H9 (cell line): ENCODE data around the gene UGT1A8. TPM values are rescaled to one million over a fixed set of nuclear protein-coding genes. Genes with fewer than 3 reads are reported as not detected.

Experiments
- DNase-seq: peaks from one replicate; pipeline ENCODE4 v3.0.0-alpha.2; 2017
- H2AFZ ChIP-seq: one replicate; pipeline ENCODE4 v1.6.1; 2013; ENCODE audit warnings: mild to moderate bottlenecking, low read length, control low read depth, moderate library complexity
- H2AK5ac ChIP-seq: 2 replicates; pipeline ENCODE4 v1.6.1; 2013; ENCODE audit warnings: low read length, control low read depth, mixed read lengths; ENCODE audit not compliant: insufficient read length
- H2BK120ac ChIP-seq: one replicate; pipeline ENCODE4 v1.6.1; 2013; ENCODE audit warnings: low read depth, mild to moderate bottlenecking, low read length, control low read depth, inconsistent platforms; ENCODE audit not compliant: poor library complexity, severe bottlenecking
- H2BK12ac ChIP-seq: 2 replicates; pipeline ENCODE4 v1.6.1; 2013; ENCODE audit warnings: low read length, control low read depth, mixed read lengths, low read depth; ENCODE audit not compliant: insufficient read length
- H2BK15ac ChIP-seq: 2 replicates; pipeline ENCODE4 v1.6.1; 2013; ENCODE audit warnings: low read depth, low read length, control low read depth
- H2BK20ac ChIP-seq: one replicate; pipeline ENCODE4 v1.6.1; 2013; ENCODE audit warnings: low read depth, mild to moderate bottlenecking, low read length, control low read depth, inconsistent platforms; ENCODE audit not compliant: poor library complexity, severe bottlenecking
- H2BK5ac ChIP-seq: 2 replicates; pipeline ENCODE4 v1.6.1; 2013; ENCODE audit warnings: low read length, control low read depth, mixed read lengths; ENCODE audit not compliant: insufficient read length
- H3K14ac ChIP-seq: 2 replicates; pipeline ENCODE4 v1.6.1; 2013; ENCODE audit warnings: low read length, control low read depth; ENCODE audit not compliant: insufficient read depth
- H3K18ac ChIP-seq: 2 replicates; pipeline ENCODE4 v1.6.1; 2013; ENCODE audit warnings: low read depth, mild to moderate bottlenecking, mixed read lengths, low read length, control low read depth; ENCODE audit not compliant: insufficient read length
- H3K23ac ChIP-seq: 2 replicates; pipeline ENCODE4 v1.6.1; 2013; ENCODE audit warnings: low read length, control low read depth, mixed read lengths, low read depth; ENCODE audit not compliant: insufficient read length
- H3K23me2 ChIP-seq: 2 replicates; pipeline ENCODE4 v1.6.1; 2013; ENCODE audit warnings: low read depth, mild to moderate bottlenecking, mixed read lengths, low read length, control low read depth; ENCODE audit not compliant: insufficient read length, poor library complexity, severe bottlenecking
- H3K27ac ChIP-seq: 2 replicates; pipeline ENCODE4 v1.5.1; 2013; ENCODE audit warnings: low read length, control low read depth, mixed read lengths, low read depth; ENCODE audit not compliant: insufficient read length
- H3K27me3 ChIP-seq: 2 replicates; pipeline ENCODE4 v1.6.1; 2013; ENCODE audit warnings: low read length, control low read depth, inconsistent platforms; ENCODE audit not compliant: insufficient read depth
- H3K4ac ChIP-seq: 2 replicates; pipeline ENCODE4 v1.6.1; 2013; ENCODE audit warnings: low read depth, mild to moderate bottlenecking, control low read depth, inconsistent platforms, low read length, moderate library complexity
- H3K4me1 ChIP-seq: 2 replicates; pipeline ENCODE4 v1.6.1; 2013; ENCODE audit warnings: low read length, control low read depth, inconsistent platforms; ENCODE audit not compliant: insufficient read depth
- H3K4me2 ChIP-seq: 2 replicates; pipeline ENCODE4 v1.6.1; 2013; ENCODE audit warnings: low read length, control low read depth, mixed read lengths; ENCODE audit not compliant: insufficient read length, insufficient read depth
- H3K56ac ChIP-seq: 2 replicates; pipeline ENCODE4 v1.6.1; 2013; ENCODE audit warnings: low read depth, mild to moderate bottlenecking, mixed read lengths, low read length, control low read depth; ENCODE audit not compliant: insufficient read length
- H3K79me1 ChIP-seq: 2 replicates; pipeline ENCODE4 v1.6.1; 2013; ENCODE audit warnings: low read depth, mild to moderate bottlenecking, moderate library complexity, low read length, control low read depth, inconsistent platforms; ENCODE audit not compliant: insufficient read depth, poor library complexity, severe bottlenecking
- H3K79me2 ChIP-seq: 2 replicates; pipeline ENCODE4 v1.6.1; 2013; ENCODE audit warnings: low read length, control low read depth, inconsistent platforms; ENCODE audit not compliant: insufficient read depth
- H3K9ac ChIP-seq: 2 replicates; pipeline ENCODE4 v1.6.1; 2013; ENCODE audit warnings: low read length, control low read depth, mixed read lengths; ENCODE audit not compliant: insufficient read length; ENCODE audit errors: extremely low read depth
- H3K9me3 ChIP-seq: one replicate; pipeline ENCODE4 v1.6.1; 2013; ENCODE audit warnings: low read depth, low read length, inconsistent platforms; ENCODE audit not compliant: control insufficient read depth
- H3T11ph ChIP-seq: one replicate; pipeline ENCODE4 v1.6.1; 2013; ENCODE audit warnings: mild to moderate bottlenecking, low read length, control low read depth, inconsistent platforms
- H4K20me1 ChIP-seq: one replicate; pipeline ENCODE4 v1.6.1; 2013; ENCODE audit not compliant: control insufficient read depth, insufficient read length, insufficient read depth
- H4K5ac ChIP-seq: 2 replicates; pipeline ENCODE4 v1.6.1; 2013; ENCODE audit warnings: low read depth, mild to moderate bottlenecking, mixed read lengths, low read length, control low read depth; ENCODE audit not compliant: insufficient read length
- H4K8ac ChIP-seq: replicated peaks from 2 replicates; pipeline ENCODE4 v1.6.1; 2013; ENCODE audit warnings: low read length, control low read depth, mixed read lengths, low read depth; ENCODE audit not compliant: insufficient read length
- H4K91ac ChIP-seq: 2 replicates; pipeline ENCODE4 v1.6.1; 2013; ENCODE audit warnings: low read depth, mild to moderate bottlenecking, moderate library complexity, mixed read lengths, low read length, control low read depth; ENCODE audit not compliant: insufficient read length
- H3K27ac Mint-ChIP-seq, 3 experiments: 2 replicates in 2 of 3; 3 replicates in 1 of 3; pipeline ENCODE4 v1.8.0; 2020 to 2021; ENCODE audit warnings: mixed read lengths in 3 of 3, mild to moderate bottlenecking in 1 of 3, moderate library complexity in 1 of 3
- H3K27me3 Mint-ChIP-seq: 2 replicates; pipeline ENCODE4 v1.8.0; 2021; ENCODE audit warnings: low read depth, mild to moderate bottlenecking, moderate library complexity, mixed read lengths
- H3K36me3 Mint-ChIP-seq, 3 experiments: 2 replicates in 2 of 3; 3 replicates in 1 of 3; pipeline ENCODE4 v1.8.0; 2020 to 2021; ENCODE audit warnings: low read depth in 3 of 3, mixed read lengths in 3 of 3; ENCODE audit not compliant: insufficient read depth in 1 of 3
- H3K4me1 Mint-ChIP-seq, 2 experiments: 2 replicates each; pipeline ENCODE4 v1.8.0; 2020; ENCODE audit warnings: mixed read lengths in 2 of 2
- H3K4me3 Mint-ChIP-seq, 2 experiments: 2 replicates in 1 of 2; 3 replicates in 1 of 2; pipeline ENCODE4 v1.8.0; 2020 to 2021; ENCODE audit warnings: mild to moderate bottlenecking in 2 of 2, mixed read lengths in 2 of 2, moderate library complexity in 1 of 2
- H3K9me3 Mint-ChIP-seq, 2 experiments: 2 replicates in 1 of 2; 3 replicates in 1 of 2; pipeline ENCODE4 v1.8.0; 2020; ENCODE audit warnings: mild to moderate bottlenecking in 2 of 2, mixed read lengths in 2 of 2, moderate library complexity in 1 of 2
- WGBS: extraction: QIAGEN DNeasy Blood & Tissue Kit; methylation state at CpG from one replicate; pipeline ENCODE4 v1.1.7; 2013; ENCODE audit warnings: missing lambda C conversion rate, low lambda C conversion rate, mixed read lengths; ENCODE audit not compliant: insufficient read length; ENCODE audit errors: extremely low coverage; 5-methylcytosine and 5-hydroxymethylcytosine counted together
- total RNA-seq: library from RNA; stranded (reverse); gene quantifications from 2 replicates; pipeline ENCODE4 v1.2.1, GENCODE V29; 2021
- TF ChIP-seq, protein P1 (sequence below): fragments of 200-600 bp; sonication (generic); conservative IDR thresholded peaks from 3 replicates; pipeline ENCODE4 v1.8.0; 2021; ENCODE audit warnings: antibody characterized with exemption, mild to moderate bottlenecking

Gene UGT1A8
- total RNA-seq, 1 experiment from 2014 or later = not detected

DNA sequence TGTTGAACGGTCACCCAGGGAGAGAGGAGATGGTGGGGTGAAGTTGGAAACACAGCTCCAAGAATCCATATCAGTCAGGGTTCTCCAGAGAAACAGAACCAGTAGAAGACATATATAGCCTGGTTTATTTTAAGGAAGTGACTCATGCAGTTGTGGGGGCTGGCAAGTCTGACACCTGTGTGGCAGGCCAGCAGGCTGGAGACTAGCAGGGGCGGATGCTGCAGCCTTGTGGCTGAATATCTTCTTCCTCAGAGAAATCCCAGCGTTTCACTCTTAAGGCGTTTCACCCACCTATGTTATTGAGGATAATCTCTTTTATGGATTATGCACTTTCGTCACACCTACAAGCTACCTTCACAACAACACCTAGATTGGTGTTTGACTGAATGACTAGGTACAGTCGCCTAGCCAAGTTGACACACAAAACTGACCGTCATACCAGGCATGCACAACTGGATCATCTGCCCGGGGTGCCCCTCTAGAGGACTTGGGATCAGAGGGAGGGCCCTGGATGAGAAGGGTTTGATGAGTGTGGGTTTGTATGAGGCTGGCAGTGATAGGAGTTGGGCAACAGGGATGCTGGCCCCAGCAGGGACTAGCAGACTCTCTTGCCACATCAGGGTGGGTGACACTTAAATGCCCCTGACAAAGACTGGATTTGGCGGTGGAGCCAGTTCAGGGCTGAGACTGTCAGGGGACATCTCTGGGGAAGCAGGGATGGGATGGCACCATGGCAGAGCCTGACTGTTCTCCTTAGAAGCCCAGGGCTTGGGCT, 184.1 kb downstream of the UGT1A8 start:
- Histone ChIP-seq H3T11ph (no peak overlapping the region), H4K5ac (no peak overlapping the region), H3K4ac (no peak overlapping the region), H2BK20ac (no peak overlapping the region), H3K4me2 (no peak overlapping the region), H3K23ac (no peak overlapping the region), H3K4me1 (no peaks in the 10 kb centered on the region), H3K18ac (no peak overlapping the region), H4K91ac (no peak overlapping the region), H2AFZ (no peak overlapping the region), H2BK12ac (no peak overlapping the region), H3K9me3 (no peaks in the 10 kb centered on the region), H3K56ac (no peak overlapping the region), H3K23me2 (no peaks in the 10 kb centered on the region), H3K9ac (no peak overlapping the region), H2AK5ac (no peak overlapping the region), H4K20me1 (no peaks in the 10 kb centered on the region), H2BK5ac (no peak overlapping the region), H3K27me3 (no peaks in the 10 kb centered on the region), H3K27ac (no peak overlapping the region), H2BK120ac (no peak overlapping the region), H4K8ac (no peak overlapping the region), H3K79me1 (no peaks in the 10 kb centered on the region), H3K79me2 (no peaks in the 10 kb centered on the region), H3K14ac (no peak overlapping the region; the same call in 1 of the 2 replicates), H2BK15ac (no peak overlapping the region)
- peaks cover 2 to 4% of the 10 kb centered on the region in 2 experiments; a peak in 3 of 4 replicates for H3K4me1 Mint-ChIP-seq
- no peak overlapping the region for H3K4me3 Mint-ChIP-seq
- no CpG with 5 or more reads among the region's 9 CpGs for WGBS
- peaks cover 0 to 5% (median 4%) of the 10 kb centered on the region in 3 experiments; a peak in 2 of 7 replicates for H3K36me3 Mint-ChIP-seq
- TF ChIP-seq, protein P1, sequence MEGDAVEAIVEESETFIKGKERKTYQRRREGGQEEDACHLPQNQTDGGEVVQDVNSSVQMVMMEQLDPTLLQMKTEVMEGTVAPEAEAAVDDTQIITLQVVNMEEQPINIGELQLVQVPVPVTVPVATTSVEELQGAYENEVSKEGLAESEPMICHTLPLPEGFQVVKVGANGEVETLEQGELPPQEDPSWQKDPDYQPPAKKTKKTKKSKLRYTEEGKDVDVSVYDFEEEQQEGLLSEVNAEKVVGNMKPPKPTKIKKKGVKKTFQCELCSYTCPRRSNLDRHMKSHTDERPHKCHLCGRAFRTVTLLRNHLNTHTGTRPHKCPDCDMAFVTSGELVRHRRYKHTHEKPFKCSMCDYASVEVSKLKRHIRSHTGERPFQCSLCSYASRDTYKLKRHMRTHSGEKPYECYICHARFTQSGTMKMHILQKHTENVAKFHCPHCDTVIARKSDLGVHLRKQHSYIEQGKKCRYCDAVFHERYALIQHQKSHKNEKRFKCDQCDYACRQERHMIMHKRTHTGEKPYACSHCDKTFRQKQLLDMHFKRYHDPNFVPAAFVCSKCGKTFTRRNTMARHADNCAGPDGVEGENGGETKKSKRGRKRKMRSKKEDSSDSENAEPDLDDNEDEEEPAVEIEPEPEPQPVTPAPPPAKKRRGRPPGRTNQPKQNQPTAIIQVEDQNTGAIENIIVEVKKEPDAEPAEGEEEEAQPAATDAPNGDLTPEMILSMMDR = no peak
- no peak for DNase-seq
- peaks cover 14 to 21% of the 10 kb centered on the region in 2 experiments for H3K9me3 Mint-ChIP-seq
- peaks cover 18% of the 10 kb centered on the region for H3K27me3 Mint-ChIP-seq
- H3K27ac Mint-ChIP-seq = no peak overlapping the region
